Transverse colon (tissue), 4 donors: ENCODE measurements around the gene MAP3K7. TPM values are rescaled to one million over a fixed set of nuclear protein-coding genes. Genes with fewer than 3 reads are reported as not detected.

Source experiments
- DNase-seq: peaks from one replicate; pipeline ENCODE4 v3.0.0-alpha.2; 2019
- H3K27ac ChIP-seq, 4 donors: fragments of 200-600 bp; sonication (generic); 2 replicates each; pipeline ENCODE4 v1.5.1; 2016 to 2018; ENCODE audit warnings: inconsistent platforms in 4 of 4
- H3K27me3 ChIP-seq: fragments of 200-600 bp; sonication (generic); 2 replicates; pipeline ENCODE4 v1.5.1; 2017; ENCODE audit warnings: inconsistent platforms
- H3K36me3 ChIP-seq, 4 donors: fragments of 200-600 bp; sonication (generic); 2 replicates each; pipeline ENCODE4 v1.5.1; 2017 to 2019; ENCODE audit warnings: inconsistent platforms in 4 of 4
- H3K4me1 ChIP-seq, 4 donors: fragments of 200-600 bp; sonication (generic); 2 replicates each; pipeline ENCODE4 v1.5.1; 2017 to 2020; ENCODE audit warnings: inconsistent platforms in 4 of 4
- H3K4me3 ChIP-seq, 4 donors: fragments of 200-600 bp; sonication (generic); 1 replicate in 1 of 4; 2 replicates in 3 of 4; pipeline versions ENCODE4 v1.5.1 to v1.6.1; 2017 to 2019; ENCODE audit warnings: inconsistent platforms in 4 of 4
- H3K9me3 ChIP-seq, 2 donors: fragments of 200-600 bp; sonication (generic); 2 replicates each; pipeline ENCODE4 v1.5.1; 2017 to 2019; ENCODE audit warnings: inconsistent platforms in 2 of 2
- CTCF ChIP-seq, 5 experiments: fragments of 200-600 bp in 3 of 5; fragments of 450-650 bp in 2 of 5; sonication (generic) in 3 of 5; IDR thresholded peaks; 1 replicate in 2 of 5; 2 replicates in 3 of 5; pipeline ENCODE4 v1.5.1; 2016 to 2017; ENCODE audit warnings: antibody characterized with exemption in 5 of 5, inconsistent platforms in 3 of 5, mild to moderate bottlenecking in 2 of 5, moderate library complexity in 1 of 5
- EP300 ChIP-seq: sonication (generic); formaldehyde crosslinking; IDR thresholded peaks from one replicate; pipeline ENCODE4 v1.6.1; 2017; ENCODE audit warnings: antibody characterized with exemption, low read depth
- POLR2A ChIP-seq: fragments of 450-650 bp; IDR thresholded peaks from one replicate; pipeline ENCODE4 v1.6.1; 2016; ENCODE audit warnings: antibody characterized with exemption, mild to moderate bottlenecking, moderate library complexity
- POLR2AphosphoS5 ChIP-seq, 3 donors: sonication (generic); formaldehyde crosslinking; IDR thresholded peaks; one replicate each; pipeline ENCODE4 v1.6.1; 2016; ENCODE audit warnings: antibody characterized with exemption in 3 of 3
- WGBS, 2 donors: methylation state at CpG; one replicate each; pipeline ENCODE4 v1.1.5; 2018; ENCODE audit warnings: low coverage in 1 of 2; 5-methylcytosine and 5-hydroxymethylcytosine counted together
- in situ Hi-C, 4 donors: fragments of 200-750 bp; cut with MboI; loops; one replicate each; pipeline versions ENCODE4 v1.15.0 to v1.15.1; 2017; ENCODE audit warnings: low sequenced_read_pairs in 3 of 4, low pct_ligation_motif_present in 1 of 4, low pct_unique_long_range_greater_than_20kb in 1 of 4
- intact Hi-C: fragments of 100-400 bp; cut with DNase I; formaldehyde crosslinking; loops from one replicate; pipeline ENCODE4 v1.15.1; 2023; ENCODE audit warnings: low total_unique reads
- total RNA-seq, 4 donors: library from RNA; depleted of rRNA; stranded (reverse); fragments of >200 nt; gene quantifications; one replicate each; pipeline ENCODE4 v1.1.0, GENCODE V29; 2016

MAP3K7 gene
- total RNA-seq, 4 donors from 2014 or later, result 19.3 to 37.6 (median 28.5) TPM

GRCh38 chr6:90596967-90597539 is 10.2 kb upstream of the MAP3K7 start:
- in situ Hi-C loops (no loop called here), intact Hi-C loops (no loop called here)
- TF ChIP-seq POLR2A (no peak), EP300 (no peak), CTCF (IDR thresholded peaks at IDR 0.05) (no peak)
- no peaks in the 10 kb centered on the region for H3K36me3 ChIP-seq
- no peaks in the 10 kb centered on the region for H3K9me3 ChIP-seq
- 54 to 56% methylated on average over 5 of the region's 5 CpGs for WGBS, 2 donors
- no peak overlapping the region for H3K4me3 ChIP-seq
- H3K27me3 ChIP-seq, result peaks cover 23% of the 10 kb centered on the region
- no peak overlapping the region for H3K27ac ChIP-seq
- no peaks in the 10 kb centered on the region for H3K4me1 ChIP-seq
- no peak for DNase-seq

GRCh38 chr6:90595854-90596253 is 9.0 kb upstream of the MAP3K7 start:
- no peaks in the 10 kb centered on the region for H3K9me3 ChIP-seq
- in situ Hi-C loops (no loop called here), intact Hi-C loops (no loop called here)
- no peak for DNase-seq
- no peaks in the 10 kb centered on the region for H3K36me3 ChIP-seq
- no peaks in the 10 kb centered on the region for H3K4me1 ChIP-seq
- 59 to 60% methylated on average over 1 to 3 of the region's 3 CpGs for WGBS, 2 donors
- no peak overlapping the region for H3K4me3 ChIP-seq
- TF ChIP-seq POLR2A, result no peak
- no peak for TF ChIP-seq CTCF (IDR thresholded peaks at IDR 0.05)
- no peak for TF ChIP-seq POLR2AphosphoS5 (IDR thresholded peaks at IDR 0.05)
- TF ChIP-seq EP300, result no peak
- peaks cover 24% of the 10 kb centered on the region for H3K27me3 ChIP-seq
- no peak overlapping the region for H3K27ac ChIP-seq

GRCh38 chr6:90586546-90586835 is 381 bp downstream of the MAP3K7 start:
- TF ChIP-seq POLR2AphosphoS5 (IDR thresholded peaks at IDR 0.05) (no peak), POLR2A (no peak), EP300 (no peak), CTCF (IDR thresholded peaks at IDR 0.05) (no peak)
- peak overlapping the region; percentile 90 to 94 (median 92) for H3K27ac ChIP-seq
- peak overlapping the region; percentile 73 to 100 (median 93) for H3K4me3 ChIP-seq
- peaks cover 0 to 26% (median 12%) of the 10 kb centered on the region in 4 donors for H3K4me1 ChIP-seq
- WGBS, 2 donors, result 0% methylated on average over 18 of the region's 18 CpGs; no CpG with 5 or more reads in 1 of the 2 donors
- H3K36me3 ChIP-seq, result no peaks in the 10 kb centered on the region
- no peaks in the 10 kb centered on the region for H3K9me3 ChIP-seq
- DNase-seq, result no peak
- no peaks in the 10 kb centered on the region for H3K27me3 ChIP-seq
- in situ Hi-C loops (no loop called here), intact Hi-C loops (no loop called here)

GRCh38 chr6:90584636-90585255 is 2.1 kb downstream of the MAP3K7 start:
- TF ChIP-seq POLR2AphosphoS5 (IDR thresholded peaks at IDR 0.05), result no peak
- no peak for TF ChIP-seq CTCF (IDR thresholded peaks at IDR 0.05)
- TF ChIP-seq EP300, result no peak
- TF ChIP-seq POLR2A, result no peak
- peaks cover 0 to 30% (median 12%) of the 10 kb centered on the region in 4 donors for H3K4me1 ChIP-seq
- no peaks in the 10 kb centered on the region for H3K36me3 ChIP-seq
- no peaks in the 10 kb centered on the region for H3K27me3 ChIP-seq
- intact Hi-C loops (no loop called here), in situ Hi-C loops (no loop called here)
- no peaks in the 10 kb centered on the region for H3K9me3 ChIP-seq
- no peak overlapping the region for H3K27ac ChIP-seq
- DNase-seq, result no peak
- peak overlapping the region in 1 of 4 donors; percentile 99 for H3K4me3 ChIP-seq
- 73 to 80% methylated on average over 2 of the region's 2 CpGs for WGBS, 2 donors
